OCI-LY1 (cell line): ENCODE measurements around the gene HAPLN2.

Experiments used
- H2AFZ ChIP-seq: fragments of 200-600 bp; sonication (generic), shearing (Covaris generic); 2 replicates; pipeline ENCODE4 v1.6.0; 2014; ENCODE audit warnings: antibody characterized with exemption, mild to moderate bottlenecking, low read length
- H3F3A ChIP-seq: fragments of 200-600 bp; sonication (generic), shearing (Covaris generic); 2 replicates; pipeline ENCODE4 v1.6.0; 2014; ENCODE audit warnings: mild to moderate bottlenecking, antibody characterized with exemption, low read length, moderate library complexity; ENCODE audit not compliant: insufficient read depth
- H3K27ac ChIP-seq: fragments of 200-600 bp; sonication (generic); 2 replicates; pipeline ENCODE4 v1.5.1; 2014; ENCODE audit warnings: low read length, mixed run types, mild to moderate bottlenecking, low read depth; ENCODE audit not compliant: poor library complexity, severe bottlenecking
- H3K27me3 ChIP-seq: fragments of 200-600 bp; sonication (generic); 2 replicates; pipeline ENCODE4 v1.6.0; 2014; ENCODE audit warnings: antibody characterized with exemption, mild to moderate bottlenecking, low read length, moderate library complexity; ENCODE audit not compliant: insufficient read depth
- H3K36me3 ChIP-seq: fragments of 200-600 bp; sonication (generic); 2 replicates; pipeline ENCODE4 v1.6.1; 2014; ENCODE audit warnings: mild to moderate bottlenecking, antibody characterized with exemption, low read length, moderate library complexity, mixed read lengths; ENCODE audit not compliant: insufficient read depth
- H3K4me1 ChIP-seq: fragments of 200-600 bp; sonication (generic); 2 replicates; pipeline ENCODE4 v1.5.1; 2014; ENCODE audit warnings: mild to moderate bottlenecking, low read length, moderate library complexity; ENCODE audit not compliant: insufficient read depth, severe bottlenecking
- H3K4me2 ChIP-seq: fragments of 200-600 bp; sonication (generic), shearing (Covaris generic); 2 replicates; pipeline ENCODE4 v1.6.1; 2014; ENCODE audit warnings: low read length
- H3K4me3 ChIP-seq: fragments of 200-600 bp; sonication (generic); 2 replicates; pipeline ENCODE4 v1.5.1; 2014; ENCODE audit warnings: low read length, low read depth, mild to moderate bottlenecking, mixed read lengths; ENCODE audit not compliant: poor library complexity, severe bottlenecking
- H3K79me2 ChIP-seq: fragments of 200-600 bp; shearing (Covaris generic); 2 replicates; pipeline ENCODE4 v1.6.1; 2016; ENCODE audit warnings: mixed run types, low read length, mixed read lengths; ENCODE audit not compliant: insufficient read depth
- H3K9ac ChIP-seq: fragments of 200-600 bp; sonication (generic), shearing (Covaris generic); 2 replicates; pipeline ENCODE4 v1.6.1; 2014; ENCODE audit warnings: mild to moderate bottlenecking, low read length, mixed read lengths
- H3K9me2 ChIP-seq: fragments of 200-600 bp; sonication (generic), shearing (Covaris generic); 2 replicates; pipeline ENCODE4 v1.6.1; 2014; ENCODE audit warnings: low read depth, mild to moderate bottlenecking, low read length, mixed read lengths
- H3K9me3 ChIP-seq: fragments of 200-600 bp; shearing (Covaris generic); 2 replicates; pipeline ENCODE4 v1.6.1; 2014; ENCODE audit warnings: low read length, mixed read lengths
- H4K20me1 ChIP-seq: fragments of 200-600 bp; sonication (generic), shearing (Covaris generic); 2 replicates; pipeline ENCODE4 v1.6.0; 2016; ENCODE audit warnings: mild to moderate bottlenecking, low read length; ENCODE audit not compliant: insufficient read depth
- CTCF ChIP-seq: fragments of 200-600 bp; sonication (generic), shearing (Covaris generic); IDR thresholded peaks from 2 replicates; pipeline ENCODE4 v1.5.1; 2017; ENCODE audit warnings: mild to moderate bottlenecking, antibody characterized with exemption, low read length, moderate library complexity, mixed read lengths
- EZH2 ChIP-seq: fragments of 200-600 bp; sonication (generic), shearing (Covaris generic); IDR thresholded peaks from 2 replicates; pipeline ENCODE4 v1.8.0; 2017; ENCODE audit warnings: borderline replicate concordance, mixed run types, mild to moderate bottlenecking, antibody characterized with exemption, low read length, moderate library complexity, mixed read lengths

HAPLN2 gene

DNA sequence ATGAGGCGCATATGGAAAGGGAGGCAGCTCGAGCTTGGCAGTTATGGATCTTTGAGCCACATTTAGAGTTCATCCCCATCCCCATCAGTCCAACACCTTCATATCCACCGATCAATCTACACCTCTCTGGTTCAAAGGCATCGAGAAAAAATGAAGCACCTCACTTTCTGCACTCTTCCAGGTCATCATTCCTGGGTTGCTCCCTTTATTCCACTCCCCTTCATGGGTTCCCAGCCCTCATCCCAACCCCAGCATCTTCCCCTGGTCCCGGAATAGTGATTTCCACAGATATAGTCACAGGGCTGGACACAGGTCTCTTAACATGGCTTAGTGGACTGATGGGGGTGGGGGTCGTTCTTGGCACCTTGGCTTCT is 354 bp downstream of the HAPLN2 start:
- Histone ChIP-seq H3K36me3 (no peaks in the 10 kb centered on the region), H3K4me3 (no peak overlapping the region), H3K27ac (no peak overlapping the region), H3K9me3 (no peaks in the 10 kb centered on the region), H3K79me2 (no peaks in the 10 kb centered on the region), H4K20me1 (no peaks in the 10 kb centered on the region), H3K9ac (no peak overlapping the region), H3K27me3 (no peaks in the 10 kb centered on the region; the same call in none of the 2 replicates), H3K4me2 (no peak overlapping the region), H3K9me2 (no peaks in the 10 kb centered on the region), H3K4me1 (no peaks in the 10 kb centered on the region), H2AFZ (no peak overlapping the region), H3F3A (no peaks in the 10 kb centered on the region)
- TF ChIP-seq CTCF = no peak
- no peak for TF ChIP-seq EZH2

GRCh38 chr1:156622581-156623297 is 3.5 kb downstream of the HAPLN2 start:
- no peaks in the 10 kb centered on the region for H3K79me2 ChIP-seq
- no peaks in the 10 kb centered on the region for H3K4me1 ChIP-seq
- H3K9me2 ChIP-seq = no peaks in the 10 kb centered on the region
- no peaks in the 10 kb centered on the region for H4K20me1 ChIP-seq
- no peak overlapping the region for H2AFZ ChIP-seq
- no peak overlapping the region for H3K9ac ChIP-seq
- H3K36me3 ChIP-seq = no peaks in the 10 kb centered on the region
- H3K27me3 ChIP-seq = no peaks in the 10 kb centered on the region; the same call in 1 of the 2 replicates
- H3K4me2 ChIP-seq = no peak overlapping the region
- no peak overlapping the region for H3K27ac ChIP-seq
- no peaks in the 10 kb centered on the region for H3K9me3 ChIP-seq
- H3K4me3 ChIP-seq = no peak overlapping the region
- H3F3A ChIP-seq = no peaks in the 10 kb centered on the region
- TF ChIP-seq EZH2 (no peak), CTCF (no peak)

- H3K27ac ChIP-seq = no peak overlapping the region
- no peak overlapping the region for H3K9ac ChIP-seq
- no peaks in the 10 kb centered on the region for H3F3A ChIP-seq
- no peaks in the 10 kb centered on the region for H3K4me1 ChIP-seq
- no peaks in the 10 kb centered on the region for H3K36me3 ChIP-seq
- H3K4me3 ChIP-seq = no peak overlapping the region
- H4K20me1 ChIP-seq = no peaks in the 10 kb centered on the region
- TF ChIP-seq CTCF (peak; percentile 11; the same call in 1 of the 2 replicates), EZH2 (no peak)
- H3K9me3 ChIP-seq = no peaks in the 10 kb centered on the region
- no peaks in the 10 kb centered on the region for H3K79me2 ChIP-seq
- H2AFZ ChIP-seq = no peak overlapping the region
- H3K9me2 ChIP-seq = no peaks in the 10 kb centered on the region
- no peaks in the 10 kb centered on the region; the same call in 1 of the 2 replicates for H3K27me3 ChIP-seq
- no peak overlapping the region; the same call in 1 of the 2 replicates for H3K4me2 ChIP-seq
Observed at GRCh38 chr1:156623946-156624813, 5.0 kb downstream of the HAPLN2 start.
